CD14-positive monocyte (primary cell): ENCODE measurements around the gene ZNF689. TPM values are rescaled to one million over a fixed set of nuclear protein-coding genes. Genes with fewer than 3 reads are reported as not detected.
A peak's percentile ranks its signal among the peaks of the same experiment; 100 is the strongest.

Experiments
- DNase-seq, 3 donors: peaks; one replicate each; pipeline ENCODE4 v3.0.0-alpha.2; 2011 to 2022
- H2AFZ ChIP-seq: 2 replicates; pipeline ENCODE4 v1.6.0; 2012; ENCODE audit warnings: mild to moderate bottlenecking, low read depth, low read length, inconsistent platforms; ENCODE audit not compliant: insufficient read depth, poor library complexity, severe bottlenecking
- H3K27ac ChIP-seq, 2 donors: 1 replicate in 1 of 2; 2 replicates in 1 of 2; pipeline ENCODE4 v1.5.1; 2012 to 2013; ENCODE audit warnings: low read length in 2 of 2, control low read depth in 1 of 2, inconsistent platforms in 1 of 2, low read depth in 1 of 2, mild to moderate bottlenecking in 1 of 2
- H3K27me3 ChIP-seq, 2 donors: one replicate each; pipeline versions ENCODE4 v1.6.0 to v1.6.1; 2011 to 2013; ENCODE audit warnings: low read length in 2 of 2; ENCODE audit not compliant: control insufficient read depth in 2 of 2, insufficient read depth in 2 of 2
- H3K36me3 ChIP-seq, 2 donors: replicated peaks in 1 of 2; 1 replicate in 1 of 2; 2 replicates in 1 of 2; pipeline versions ENCODE4 v1.5.1 to v1.6.1; 2012 to 2013; ENCODE audit warnings: low read length in 2 of 2, control low read depth in 1 of 2, inconsistent platforms in 1 of 2, mild to moderate bottlenecking in 1 of 2; ENCODE audit not compliant: insufficient read depth in 2 of 2, control insufficient read depth in 1 of 2
- H3K4me1 ChIP-seq, 2 donors: 1 replicate in 1 of 2; 2 replicates in 1 of 2; pipeline versions ENCODE4 v1.5.1 to v1.6.1; 2012 to 2013; ENCODE audit warnings: low read length in 2 of 2, control low read depth in 1 of 2, inconsistent platforms in 1 of 2, mild to moderate bottlenecking in 1 of 2, moderate library complexity in 1 of 2; ENCODE audit not compliant: insufficient read depth in 2 of 2, control insufficient read depth in 1 of 2
- H3K4me2 ChIP-seq: replicated peaks from 2 replicates; pipeline ENCODE3; 2012; ENCODE audit warnings: low read length, moderate library complexity, mild to moderate bottlenecking; ENCODE audit not compliant: poor library complexity, severe bottlenecking; ENCODE audit errors: extremely low read depth
- H3K4me3 ChIP-seq, 3 experiments: fragments of 200-600 bp in 1 of 3; sonication (generic) in 1 of 3; replicated peaks in 1 of 3; 1 replicate in 2 of 3; 2 replicates in 1 of 3; pipeline ENCODE4 v1.5.1; 2011 to 2013; ENCODE audit warnings: low read length in 3 of 3, mild to moderate bottlenecking in 3 of 3, control low read depth in 2 of 3, low read depth in 2 of 3, inconsistent platforms in 1 of 3, moderate library complexity in 1 of 3
- H3K79me2 ChIP-seq: 2 replicates; pipeline ENCODE4 v1.6.0; 2012; ENCODE audit warnings: mild to moderate bottlenecking, control low read depth, inconsistent platforms, low read length, moderate library complexity; ENCODE audit not compliant: insufficient read depth
- H3K9ac ChIP-seq: 2 replicates; pipeline ENCODE4 v1.6.0; 2017; ENCODE audit warnings: low read length, mild to moderate bottlenecking; ENCODE audit not compliant: insufficient read depth, poor library complexity, severe bottlenecking
- H3K9me3 ChIP-seq, 2 donors: replicated peaks in 1 of 2; 1 replicate in 1 of 2; 2 replicates in 1 of 2; pipeline versions ENCODE4 v1.5.1 to v1.6.1; 2012 to 2013; ENCODE audit warnings: low read length in 2 of 2, control low read depth in 1 of 2; ENCODE audit not compliant: control insufficient read depth in 1 of 2, insufficient read depth in 1 of 2
- H4K20me1 ChIP-seq: 2 replicates; pipeline ENCODE4 v1.6.0; 2012; ENCODE audit warnings: mild to moderate bottlenecking, low read length, control low read depth, moderate library complexity; ENCODE audit not compliant: insufficient read depth
- H3K27ac Mint-ChIP-seq, 7 donors: one replicate each; pipeline ENCODE4 v1.8.0; 2020; ENCODE audit warnings: mild to moderate bottlenecking in 7 of 7, mixed read lengths in 7 of 7, moderate library complexity in 6 of 7, inconsistent platforms in 2 of 7
- H3K27me3 Mint-ChIP-seq, 3 donors: one replicate each; pipeline ENCODE4 v1.8.0; 2021 to 2022; ENCODE audit warnings: low read depth in 3 of 3, mild to moderate bottlenecking in 3 of 3, mixed read lengths in 3 of 3, moderate library complexity in 3 of 3, inconsistent platforms in 1 of 3
- H3K36me3 Mint-ChIP-seq, 2 donors: one replicate each; pipeline ENCODE4 v1.8.0; 2020; ENCODE audit warnings: mixed read lengths in 2 of 2, inconsistent platforms in 1 of 2, mild to moderate bottlenecking in 1 of 2
- H3K4me1 Mint-ChIP-seq: one replicate; pipeline ENCODE4 v1.8.0; 2020; ENCODE audit warnings: mild to moderate bottlenecking, mixed read lengths
- H3K4me3 Mint-ChIP-seq, 2 donors: one replicate each; pipeline ENCODE4 v1.8.0; 2020; ENCODE audit warnings: mild to moderate bottlenecking in 2 of 2, mixed read lengths in 2 of 2, moderate library complexity in 1 of 2
- H3K9me3 Mint-ChIP-seq, 7 donors: one replicate each; pipeline ENCODE4 v1.8.0; 2020 to 2022; ENCODE audit warnings: mixed read lengths in 7 of 7, mild to moderate bottlenecking in 6 of 7, moderate library complexity in 6 of 7, inconsistent platforms in 2 of 7
- WGBS: methylation state at CpG from one replicate; pipeline ENCODE4 v1.1.5; 2013; ENCODE audit warnings: missing lambda C conversion rate; ENCODE audit not compliant: insufficient coverage; 5-methylcytosine and 5-hydroxymethylcytosine counted together
- intact Hi-C, 2 donors: fragments of 100-400 bp; cut with micrococcal nuclease; formaldehyde crosslinking; loops; one replicate each; pipeline versions ENCODE4 v1.15.0 to v1.15.1; 2023
- polyA plus RNA-seq, 3 donors: library from polyadenylated mRNA; depleted of rRNA in 1 of 3; unstranded in 2 of 3; stranded (reverse) in 1 of 3; fragments of 300-500 nt in 2 of 3; fragments of >200 nt in 1 of 3; fragmentation: Illumina TruSeq in 2 of 3; gene quantifications; 1 replicate in 2 of 3; 2 replicates in 1 of 3; pipeline ENCODE4 v1.2.3, GENCODE V29; 2012 to 2021
- TF ChIP-seq, protein P1 (sequence below): fragments of 200-600 bp; IDR thresholded peaks from one replicate; pipeline ENCODE4 v1.8.0; 2022; ENCODE audit warnings: antibody characterized with exemption, mild to moderate bottlenecking

Gene ZNF689
- polyA plus RNA-seq, 3 donors, result 4.1 to 11.2 (median 8.0) TPM

DNA sequence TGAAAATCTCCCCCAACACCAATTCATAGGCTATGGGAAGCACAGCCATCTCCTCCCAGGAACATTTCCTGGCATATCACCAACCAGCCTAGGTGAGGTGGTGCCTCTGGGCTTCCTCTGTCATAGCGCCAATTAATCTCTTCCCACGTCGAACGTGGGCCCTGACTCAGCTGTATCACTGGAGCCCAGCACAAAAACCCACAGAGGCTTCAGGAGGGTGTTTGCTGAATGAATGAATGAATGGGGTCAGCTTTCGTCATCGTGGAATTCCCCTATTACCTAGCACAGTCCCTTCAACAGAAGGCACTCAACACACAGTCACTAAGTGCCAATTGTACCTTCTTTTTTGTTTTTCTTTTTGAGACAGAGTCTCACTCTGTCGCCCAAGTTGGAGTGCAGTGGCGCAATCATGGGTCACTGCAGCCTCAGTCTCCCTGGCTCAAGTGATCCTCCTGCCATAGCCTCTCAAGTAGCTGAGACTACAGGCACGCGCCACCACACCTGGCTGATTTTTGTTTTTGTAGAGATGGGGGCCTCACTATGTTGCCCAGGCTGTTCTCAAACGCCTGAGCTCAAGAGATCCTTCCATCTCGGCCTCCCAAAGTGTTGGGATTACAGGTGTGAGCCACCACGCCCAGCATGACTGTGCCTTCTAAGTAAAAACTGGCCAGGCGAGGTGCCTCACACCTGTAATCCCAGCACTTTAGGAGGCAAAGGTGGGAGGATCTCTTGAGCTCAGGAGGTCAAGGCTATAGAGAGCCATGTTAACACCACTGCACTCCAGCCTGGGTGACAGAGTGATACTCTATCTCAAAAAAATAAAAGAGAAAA is 42.8 kb downstream of the ZNF689 start:
- TF ChIP-seq, protein P1, sequence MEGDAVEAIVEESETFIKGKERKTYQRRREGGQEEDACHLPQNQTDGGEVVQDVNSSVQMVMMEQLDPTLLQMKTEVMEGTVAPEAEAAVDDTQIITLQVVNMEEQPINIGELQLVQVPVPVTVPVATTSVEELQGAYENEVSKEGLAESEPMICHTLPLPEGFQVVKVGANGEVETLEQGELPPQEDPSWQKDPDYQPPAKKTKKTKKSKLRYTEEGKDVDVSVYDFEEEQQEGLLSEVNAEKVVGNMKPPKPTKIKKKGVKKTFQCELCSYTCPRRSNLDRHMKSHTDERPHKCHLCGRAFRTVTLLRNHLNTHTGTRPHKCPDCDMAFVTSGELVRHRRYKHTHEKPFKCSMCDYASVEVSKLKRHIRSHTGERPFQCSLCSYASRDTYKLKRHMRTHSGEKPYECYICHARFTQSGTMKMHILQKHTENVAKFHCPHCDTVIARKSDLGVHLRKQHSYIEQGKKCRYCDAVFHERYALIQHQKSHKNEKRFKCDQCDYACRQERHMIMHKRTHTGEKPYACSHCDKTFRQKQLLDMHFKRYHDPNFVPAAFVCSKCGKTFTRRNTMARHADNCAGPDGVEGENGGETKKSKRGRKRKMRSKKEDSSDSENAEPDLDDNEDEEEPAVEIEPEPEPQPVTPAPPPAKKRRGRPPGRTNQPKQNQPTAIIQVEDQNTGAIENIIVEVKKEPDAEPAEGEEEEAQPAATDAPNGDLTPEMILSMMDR, result no peak
- Histone ChIP-seq H3K9me3 (no peaks in the 10 kb centered on the region), H3K36me3 (no peaks in the 10 kb centered on the region), H3K27ac (peak overlapping the region; percentile 88 to 92), H3K4me2 (peak overlapping the region; percentile 35), H3K27me3 (no peaks in the 10 kb centered on the region), H3K9ac (peak overlapping the region; percentile 32), H4K20me1 (no peaks in the 10 kb centered on the region), H3K4me1 (peaks cover 43 to 49% of the 10 kb centered on the region in 2 donors), H3K79me2 (peaks cover 5% of the 10 kb centered on the region), H3K4me3 (peak overlapping the region in 1 of 3 experiments; percentile 40), H2AFZ (no peak overlapping the region)
- Mint-ChIP-seq H3K9me3 (no peaks in the 10 kb centered on the region), H3K4me3 (peak overlapping the region in 1 of 2 donors; percentile 39), H3K36me3 (no peaks in the 10 kb centered on the region), H3K4me1 (peaks cover 38% of the 10 kb centered on the region), H3K27ac (peak overlapping the region; percentile 94 to 97 (median 95)), H3K27me3 (peaks cover 1 to 6% (median 3%) of the 10 kb centered on the region in 3 donors)
- 87% methylated on average over 3 of the region's 14 CpGs for WGBS
- peak; percentile 60 to 88 (median 61) for DNase-seq
- intact Hi-C loops, result no loop called here

DNA sequence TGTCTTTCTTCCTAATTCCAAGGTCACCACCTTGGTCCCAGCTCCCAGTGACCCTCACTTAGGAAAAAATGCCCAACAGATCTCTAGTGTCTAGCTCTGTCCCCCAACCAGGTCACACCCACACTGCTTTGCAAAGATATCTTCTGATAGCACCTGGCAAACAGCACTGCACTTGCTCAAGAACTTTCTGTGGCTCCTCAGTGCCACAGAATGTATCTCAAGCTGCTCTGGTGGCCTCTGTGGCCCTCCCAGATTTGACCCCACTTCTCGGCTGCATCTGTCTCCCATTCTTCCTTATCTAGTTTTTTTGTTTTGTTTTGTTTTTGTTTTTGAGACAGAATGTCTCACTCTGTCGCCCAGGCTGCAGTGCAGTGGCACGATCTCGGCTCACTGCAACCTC is 43.7 kb downstream of the ZNF689 start:
- Histone ChIP-seq H3K36me3 (no peaks in the 10 kb centered on the region), H3K27me3 (no peaks in the 10 kb centered on the region), H3K4me1 (peaks cover 46 to 52% of the 10 kb centered on the region in 2 donors), H2AFZ (no peak overlapping the region), H3K9ac (no peak overlapping the region), H3K9me3 (no peaks in the 10 kb centered on the region), H4K20me1 (no peaks in the 10 kb centered on the region), H3K4me2 (no peak overlapping the region), H3K4me3 (no peak overlapping the region), H3K27ac (no peak overlapping the region), H3K79me2 (peaks cover 5% of the 10 kb centered on the region)
- Mint-ChIP-seq H3K27me3 (peaks cover 0 to 6% (median 3%) of the 10 kb centered on the region in 3 donors), H3K36me3 (no peaks in the 10 kb centered on the region), H3K9me3 (no peaks in the 10 kb centered on the region), H3K4me1 (peaks cover 40% of the 10 kb centered on the region), H3K27ac (peak overlapping the region in 3 of 7 donors; percentile 25 to 94 (median 55)), H3K4me3 (no peak overlapping the region)
- TF ChIP-seq, protein P1, result no peak
- no peak for DNase-seq
- intact Hi-C loops, result no loop called here
- WGBS, result no CpG with 5 or more reads among the region's 4 CpGs
